ENCODE data around the gene PSMG1. TPM values are rescaled to one million over a fixed set of nuclear protein-coding genes. Genes with fewer than 3 reads are reported as not detected.

The PSMG1 gene
- total RNA-seq, 4 donors from 2014 or later, result 17.5 to 42.0 (median 26.4) TPM

GRCh38 chr21:39134288-39134810 lies 48.9 kb downstream of the PSMG1 start:
- DNase-seq (ENCODE audit: low spot score), result no peak
- no peak for TF ChIP-seq CTCF (IDR thresholded peaks at IDR 0.05)
- ATAC-seq (ENCODE audit: low FRiP score), result no peak

GRCh38 chr21:39132248-39132647 lies 51.0 kb downstream of the PSMG1 start:
- TF ChIP-seq CTCF (IDR thresholded peaks at IDR 0.05), result no peak
- no peak for DNase-seq (ENCODE audit: low spot score)
- no peak for ATAC-seq (ENCODE audit: low FRiP score)

- DNase-seq (ENCODE audit: low spot score) (no peak), ATAC-seq (ENCODE audit: low FRiP score) (no peak)
- no peak for TF ChIP-seq CTCF (IDR thresholded peaks at IDR 0.05)
Observed at GRCh38 chr21:39131791-39132190, 51.5 kb downstream of the PSMG1 start.

GRCh38 chr21:39127506-39127905 lies 55.7 kb downstream of the PSMG1 start:
- DNase-seq (ENCODE audit: low spot score) (no peak), ATAC-seq (ENCODE audit: low FRiP score) (no peak)
- TF ChIP-seq CTCF (IDR thresholded peaks at IDR 0.05), result no peak

GRCh38 chr21:39126486-39126806 lies 56.8 kb downstream of the PSMG1 start:
- no peak for ATAC-seq (ENCODE audit: low FRiP score)
- no peak for DNase-seq (ENCODE audit: low spot score)
- TF ChIP-seq CTCF (IDR thresholded peaks at IDR 0.05), result no peak

GRCh38 chr21:39125752-39126485 lies 57.3 kb downstream of the PSMG1 start:
- peak; percentile 74 for ATAC-seq (ENCODE audit: low FRiP score)

More at GRCh38 chr21:39125752-39126485, 57.3 kb downstream of the PSMG1 start:
- DNase-seq (ENCODE audit: low spot score), result no peak
- no peak for TF ChIP-seq CTCF (IDR thresholded peaks at IDR 0.05)

Other genes with a start within 250 kb of the PSMG1 start
- 10 to 100 TPM; 41.7 to 69.0 (median 47.1) TPM for gene BRWD1, start 130.2 kb upstream of the PSMG1 start, total RNA-seq
- 10 to 100 TPM; 54.0 to 75.8 (median 60.3) TPM for gene HMGN1, start 165.6 kb upstream of the PSMG1 start, total RNA-seq

Data from omental fat pad (tissue), 4 donors.